ENCODE measurements around the gene EYS.

- TF ChIP-seq POLR2A (IDR thresholded peaks at IDR 0.05) (no peak), POLR2AphosphoS5 (IDR thresholded peaks at IDR 0.05) (no peak), CTCF (IDR thresholded peaks at IDR 0.05) (no peak), EP300 (IDR thresholded peaks at IDR 0.05) (no peak)
These were observed 1126.7 kb downstream of the EYS start for GRCh38 chr6:64580346-64580745.

Measured in gastroesophageal sphincter (tissue), 3 donors.